ENCODE measurements around the gene UBR4.

- TF ChIP-seq CREB1 (IDR thresholded peaks at IDR 0.05; ENCODE audit: low read depth): no peak
- TF ChIP-seq POLR2A (IDR thresholded peaks at IDR 0.05; ENCODE audit: low read depth, low read length): no peak
- no peak for TF ChIP-seq SPI1 (IDR thresholded peaks at IDR 0.05; ENCODE audit: borderline replicate concordance, insufficient read depth, low read depth, low read length)
- no peak for TF ChIP-seq EZH2 (IDR thresholded peaks at IDR 0.05; ENCODE audit: borderline replicate concordance, control insufficient read depth, low read depth, low read length)
- no peak for TF ChIP-seq CTCF (IDR thresholded peaks at IDR 0.05 in 2 of 3, conservative IDR thresholded peaks at IDR 0.05 in 1 of 3; ENCODE audit: control insufficient read depth in 2 of 3, extremely low read depth in 1 of 3, insufficient read depth in 1 of 3, low read depth in 3 of 3, low read length in 3 of 3)
- TF ChIP-seq POLR2AphosphoS5 (IDR thresholded peaks at IDR 0.05; ENCODE audit: low read length): no peak
- TF ChIP-seq, protein P1, sequence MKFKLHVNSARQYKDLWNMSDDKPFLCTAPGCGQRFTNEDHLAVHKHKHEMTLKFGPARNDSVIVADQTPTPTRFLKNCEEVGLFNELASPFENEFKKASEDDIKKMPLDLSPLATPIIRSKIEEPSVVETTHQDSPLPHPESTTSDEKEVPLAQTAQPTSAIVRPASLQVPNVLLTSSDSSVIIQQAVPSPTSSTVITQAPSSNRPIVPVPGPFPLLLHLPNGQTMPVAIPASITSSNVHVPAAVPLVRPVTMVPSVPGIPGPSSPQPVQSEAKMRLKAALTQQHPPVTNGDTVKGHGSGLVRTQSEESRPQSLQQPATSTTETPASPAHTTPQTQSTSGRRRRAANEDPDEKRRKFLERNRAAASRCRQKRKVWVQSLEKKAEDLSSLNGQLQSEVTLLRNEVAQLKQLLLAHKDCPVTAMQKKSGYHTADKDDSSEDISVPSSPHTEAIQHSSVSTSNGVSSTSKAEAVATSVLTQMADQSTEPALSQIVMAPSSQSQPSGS (IDR thresholded peaks at IDR 0.05; ENCODE audit: low read length): no peak
- TF ChIP-seq, protein P2, sequence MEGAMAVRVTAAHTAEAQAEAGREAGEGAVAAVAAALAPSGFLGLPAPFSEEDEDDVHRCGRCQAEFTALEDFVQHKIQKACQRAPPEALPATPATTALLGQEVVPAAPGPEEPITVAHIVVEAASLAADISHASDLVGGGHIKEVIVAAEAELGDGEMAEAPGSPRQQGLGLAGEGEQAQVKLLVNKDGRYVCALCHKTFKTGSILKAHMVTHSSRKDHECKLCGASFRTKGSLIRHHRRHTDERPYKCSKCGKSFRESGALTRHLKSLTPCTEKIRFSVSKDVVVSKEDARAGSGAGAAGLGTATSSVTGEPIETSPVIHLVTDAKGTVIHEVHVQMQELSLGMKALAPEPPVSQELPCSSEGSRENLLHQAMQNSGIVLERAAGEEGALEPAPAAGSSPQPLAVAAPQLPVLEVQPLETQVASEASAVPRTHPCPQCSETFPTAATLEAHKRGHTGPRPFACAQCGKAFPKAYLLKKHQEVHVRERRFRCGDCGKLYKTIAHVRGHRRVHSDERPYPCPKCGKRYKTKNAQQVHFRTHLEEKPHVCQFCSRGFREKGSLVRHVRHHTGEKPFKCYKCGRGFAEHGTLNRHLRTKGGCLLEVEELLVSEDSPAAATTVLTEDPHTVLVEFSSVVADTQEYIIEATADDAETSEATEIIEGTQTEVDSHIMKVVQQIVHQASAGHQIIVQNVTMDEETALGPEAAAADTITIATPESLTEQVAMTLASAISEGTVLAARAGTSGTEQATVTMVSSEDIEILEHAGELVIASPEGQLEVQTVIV (IDR thresholded peaks at IDR 0.05; ENCODE audit: borderline replicate concordance, partially characterized antibody): no peak
- no peak for TF ChIP-seq BACH1 (IDR thresholded peaks at IDR 0.05; ENCODE audit: borderline replicate concordance)
- TF ChIP-seq SP1 (IDR thresholded peaks at IDR 0.05; ENCODE audit: low read depth, low read length): no peak
- TF ChIP-seq ZNF24 (IDR thresholded peaks at IDR 0.05): no peak
- TF ChIP-seq ZBTB33 (IDR thresholded peaks at IDR 0.05): no peak
Measured at GRCh38 chr1:19140465-19140864, 69.6 kb downstream of the UBR4 start.

Measured in GM12878 (cell line).